ENCODE results near the gene ADIPOQ. TPM values are rescaled to one million over a fixed set of nuclear protein-coding genes. Genes with fewer than 3 reads are reported as not detected.

ADIPOQ gene
- total and polyA plus RNA-seq, 9 donors: 0.02 to 0.04 (median 0.04) TPM; not detected in 4

DNA sequence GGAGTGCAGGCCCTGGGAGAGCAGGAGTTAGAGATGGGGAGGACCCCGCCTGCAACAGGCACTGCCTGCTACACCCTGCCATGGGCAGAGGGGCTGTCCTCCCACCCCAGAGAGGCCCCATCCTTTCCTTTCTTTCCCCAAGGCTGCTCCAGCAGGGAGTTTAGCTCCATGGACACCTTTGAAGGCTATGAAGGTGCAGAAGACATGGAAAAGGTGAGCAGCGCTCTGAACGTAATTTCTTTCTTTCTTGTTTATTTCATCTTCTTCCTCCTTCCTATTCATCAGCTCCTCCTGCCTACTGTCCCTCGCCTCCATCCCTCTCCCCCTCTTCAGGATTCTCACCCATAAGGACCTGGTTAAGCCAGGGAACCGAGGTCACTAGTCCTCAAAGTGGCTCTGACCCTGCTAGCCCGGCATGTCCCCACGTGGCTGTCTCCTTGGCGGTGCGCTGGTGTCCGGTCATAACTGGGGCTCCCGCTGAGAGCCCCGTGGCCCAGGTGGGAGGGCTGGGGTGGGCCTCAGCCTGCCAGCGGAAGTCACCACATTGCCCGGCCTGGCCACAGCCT, 16.0 kb upstream of the ADIPOQ start:
- WGBS (ENCODE audit: insufficient coverage): 12% methylated on average over 8 of the region's 14 CpGs
- Histone ChIP-seq H3K4me1 (ENCODE audit: control insufficient read depth, insufficient read depth, low read length) (peaks cover 16% of the 10 kb centered on the region), H3K36me3 (ENCODE audit: control insufficient read depth, insufficient read depth, low read length) (no peaks in the 10 kb centered on the region), H3K27ac (ENCODE audit: low read length) (no peak overlapping the region), H3K9me3 (replicated peaks; ENCODE audit: control insufficient read depth, low read depth, low read length) (no peaks in the 10 kb centered on the region), H3K4me3 (ENCODE audit: low read length) (no peak overlapping the region), H3K27me3 (ENCODE audit: control insufficient read depth, insufficient read depth, low read length) (peaks cover 86% of the 10 kb centered on the region)
- DNase-seq: no peak

GRCh38 chr3:186826976-186827857, 15.3 kb upstream of the ADIPOQ start:
- WGBS (ENCODE audit: insufficient coverage): under 1% methylated on average over 70 of the region's 80 CpGs
- Histone ChIP-seq H3K9me3 (replicated peaks; ENCODE audit: control insufficient read depth, low read depth, low read length) (no peaks in the 10 kb centered on the region), H3K27me3 (ENCODE audit: control insufficient read depth, insufficient read depth, low read length) (peaks cover 88% of the 10 kb centered on the region), H3K36me3 (ENCODE audit: control insufficient read depth, insufficient read depth, low read length) (no peaks in the 10 kb centered on the region), H3K4me1 (ENCODE audit: control insufficient read depth, insufficient read depth, low read length) (peaks cover 16% of the 10 kb centered on the region), H3K27ac (ENCODE audit: low read length) (no peak overlapping the region), H3K4me3 (ENCODE audit: low read length) (peak overlapping the region; percentile 39)
- DNase-seq: peak; percentile 88

- H3K4me3 ChIP-seq (ENCODE audit: low read length): no peak overlapping the region
- no peaks in the 10 kb centered on the region for H3K9me3 ChIP-seq (replicated peaks; ENCODE audit: control insufficient read depth, low read depth, low read length)
- H3K27me3 ChIP-seq (ENCODE audit: control insufficient read depth, insufficient read depth, low read length): peaks cover 83% of the 10 kb centered on the region
- 88% methylated on average over 1 of the region's 5 CpGs for WGBS (ENCODE audit: insufficient coverage)
- DNase-seq: no peak
- H3K27ac ChIP-seq (ENCODE audit: low read length): no peak overlapping the region
- no peaks in the 10 kb centered on the region for H3K36me3 ChIP-seq (ENCODE audit: control insufficient read depth, insufficient read depth, low read length)
- peaks cover 16% of the 10 kb centered on the region for H3K4me1 ChIP-seq (ENCODE audit: control insufficient read depth, insufficient read depth, low read length)
Observed at GRCh38 chr3:186828340-186828739, 14.2 kb upstream of the ADIPOQ start.

DNA sequence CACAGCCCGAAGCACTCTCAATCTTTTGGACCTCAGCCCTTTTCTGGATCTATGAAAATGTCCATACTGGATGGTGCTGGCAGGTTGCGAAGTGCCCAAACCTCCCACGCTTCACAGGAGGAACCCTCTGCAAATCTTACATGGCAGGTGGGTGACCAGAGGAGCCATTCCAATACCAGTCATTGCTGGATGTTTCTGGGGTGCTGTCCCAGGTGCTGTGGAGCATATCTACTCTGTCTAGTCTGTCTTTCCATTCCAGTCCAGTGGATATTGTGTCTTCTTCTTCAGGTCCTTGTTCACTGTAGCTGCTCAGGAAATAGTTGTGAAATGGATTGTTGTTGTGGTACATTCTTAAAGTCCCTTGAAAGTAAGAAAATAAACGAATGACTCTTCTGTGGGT, 10.7 kb upstream of the ADIPOQ start:
- Histone ChIP-seq H3K27me3 (ENCODE audit: control insufficient read depth, insufficient read depth, low read length) (peaks cover 54% of the 10 kb centered on the region), H3K36me3 (ENCODE audit: control insufficient read depth, insufficient read depth, low read length) (no peaks in the 10 kb centered on the region), H3K4me1 (ENCODE audit: control insufficient read depth, insufficient read depth, low read length) (peaks cover 7% of the 10 kb centered on the region), H3K27ac (ENCODE audit: low read length) (no peak overlapping the region), H3K4me3 (ENCODE audit: low read length) (no peak overlapping the region), H3K9me3 (replicated peaks; ENCODE audit: control insufficient read depth, low read depth, low read length) (no peaks in the 10 kb centered on the region)
- 100% methylated on average over 2 of the region's 4 CpGs for WGBS (ENCODE audit: insufficient coverage)
- no peak for DNase-seq

DNA sequence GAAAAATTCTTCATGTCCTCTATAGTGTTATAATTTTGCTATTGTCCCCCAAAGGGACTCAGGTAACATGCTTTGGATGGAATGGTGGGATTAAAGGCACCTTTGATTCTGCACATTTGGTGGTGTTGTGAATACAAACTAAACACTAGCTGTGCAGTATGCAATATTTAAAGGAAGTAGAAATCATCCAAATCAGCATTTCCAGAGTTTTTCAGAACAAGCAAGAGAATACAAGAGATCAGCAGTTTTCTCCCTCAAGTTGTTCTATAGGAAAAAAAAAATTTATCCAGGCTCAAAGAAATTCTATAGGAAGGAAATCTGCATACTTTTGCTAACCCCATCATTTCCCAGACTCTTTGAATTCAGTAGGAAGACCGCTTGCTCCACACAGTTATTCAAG, 10.2 kb upstream of the ADIPOQ start:
- Histone ChIP-seq H3K4me1 (ENCODE audit: control insufficient read depth, insufficient read depth, low read length) (peaks cover 5% of the 10 kb centered on the region), H3K36me3 (ENCODE audit: control insufficient read depth, insufficient read depth, low read length) (no peaks in the 10 kb centered on the region), H3K4me3 (ENCODE audit: low read length) (no peak overlapping the region), H3K27me3 (ENCODE audit: control insufficient read depth, insufficient read depth, low read length) (peaks cover 50% of the 10 kb centered on the region), H3K27ac (ENCODE audit: low read length) (no peak overlapping the region), H3K9me3 (replicated peaks; ENCODE audit: control insufficient read depth, low read depth, low read length) (no peaks in the 10 kb centered on the region)
- 100% methylated on average over 1 of the region's 1 CpG for WGBS (ENCODE audit: insufficient coverage)
- DNase-seq: peak; percentile 32

GRCh38 chr3:186839874-186840641, 2.5 kb upstream of the ADIPOQ start:
- no peaks in the 10 kb centered on the region for H3K4me1 ChIP-seq (ENCODE audit: control insufficient read depth, insufficient read depth, low read length)
- WGBS (ENCODE audit: insufficient coverage): 82% methylated on average over 10 of the region's 17 CpGs
- no peaks in the 10 kb centered on the region for H3K36me3 ChIP-seq (ENCODE audit: control insufficient read depth, insufficient read depth, low read length)
- peaks cover 10% of the 10 kb centered on the region for H3K27me3 ChIP-seq (ENCODE audit: control insufficient read depth, insufficient read depth, low read length)
- DNase-seq: no peak
- no peak overlapping the region for H3K27ac ChIP-seq (ENCODE audit: low read length)
- H3K9me3 ChIP-seq (replicated peaks; ENCODE audit: control insufficient read depth, low read depth, low read length): no peaks in the 10 kb centered on the region
- no peak overlapping the region for H3K4me3 ChIP-seq (ENCODE audit: low read length)

DNA sequence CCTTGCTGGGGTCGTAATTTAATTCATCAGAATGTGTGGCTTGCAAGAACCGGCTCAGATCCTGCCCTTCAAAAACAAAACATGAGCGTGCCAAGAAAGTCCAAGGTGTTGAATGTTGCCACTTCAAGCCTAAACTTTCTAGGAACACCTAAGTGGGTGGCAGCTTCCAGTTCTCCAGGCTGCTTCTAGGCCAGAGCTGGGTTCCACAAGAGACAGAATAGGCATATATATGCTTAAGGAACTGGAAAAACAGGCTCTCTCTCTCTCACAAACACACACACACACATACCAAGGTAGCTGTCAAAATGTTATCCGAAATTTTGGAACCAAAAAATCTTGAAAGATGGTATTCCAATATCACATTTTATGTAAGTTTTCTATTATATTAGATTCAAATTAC, 890 bp upstream of the ADIPOQ start:
- Histone ChIP-seq H3K4me1 (ENCODE audit: control insufficient read depth, insufficient read depth, low read length) (no peaks in the 10 kb centered on the region), H3K36me3 (ENCODE audit: control insufficient read depth, insufficient read depth, low read length) (no peaks in the 10 kb centered on the region), H3K4me3 (ENCODE audit: low read length) (no peak overlapping the region), H3K27me3 (ENCODE audit: control insufficient read depth, insufficient read depth, low read length) (peaks cover 14% of the 10 kb centered on the region), H3K9me3 (replicated peaks; ENCODE audit: control insufficient read depth, low read depth, low read length) (no peaks in the 10 kb centered on the region), H3K27ac (ENCODE audit: low read length) (no peak overlapping the region)
- 69% methylated on average over 2 of the region's 4 CpGs for WGBS (ENCODE audit: insufficient coverage)
- no peak for DNase-seq

DNA sequence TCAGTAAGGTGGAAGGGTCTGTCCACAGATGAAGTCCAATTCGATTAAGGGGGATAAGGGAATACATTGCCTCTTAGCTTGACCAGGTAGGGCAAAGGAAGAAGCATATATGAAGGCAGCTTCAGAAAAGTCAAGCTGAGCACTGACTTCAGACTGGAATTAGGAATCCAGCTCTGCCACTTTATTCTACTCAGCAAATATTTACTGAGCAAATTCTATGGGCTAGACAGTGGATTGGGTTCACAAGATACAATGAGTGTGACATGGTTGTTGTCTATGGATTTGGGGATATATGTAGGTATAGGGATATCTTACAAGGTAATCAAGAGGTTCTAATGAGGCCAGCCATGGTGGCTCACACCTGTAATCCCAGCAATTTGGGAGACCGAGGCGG, 526 bp downstream of the ADIPOQ start:
- Histone ChIP-seq H3K36me3 (ENCODE audit: control insufficient read depth, insufficient read depth, low read length) (no peaks in the 10 kb centered on the region), H3K4me3 (ENCODE audit: low read length) (no peak overlapping the region), H3K27ac (ENCODE audit: low read length) (no peak overlapping the region), H3K9me3 (replicated peaks; ENCODE audit: control insufficient read depth, low read depth, low read length) (no peaks in the 10 kb centered on the region), H3K4me1 (ENCODE audit: control insufficient read depth, insufficient read depth, low read length) (no peaks in the 10 kb centered on the region), H3K27me3 (ENCODE audit: control insufficient read depth, insufficient read depth, low read length) (peaks cover 19% of the 10 kb centered on the region)
- 80% methylated on average over 3 of the region's 3 CpGs for WGBS (ENCODE audit: insufficient coverage)
- no peak for DNase-seq

DNA sequence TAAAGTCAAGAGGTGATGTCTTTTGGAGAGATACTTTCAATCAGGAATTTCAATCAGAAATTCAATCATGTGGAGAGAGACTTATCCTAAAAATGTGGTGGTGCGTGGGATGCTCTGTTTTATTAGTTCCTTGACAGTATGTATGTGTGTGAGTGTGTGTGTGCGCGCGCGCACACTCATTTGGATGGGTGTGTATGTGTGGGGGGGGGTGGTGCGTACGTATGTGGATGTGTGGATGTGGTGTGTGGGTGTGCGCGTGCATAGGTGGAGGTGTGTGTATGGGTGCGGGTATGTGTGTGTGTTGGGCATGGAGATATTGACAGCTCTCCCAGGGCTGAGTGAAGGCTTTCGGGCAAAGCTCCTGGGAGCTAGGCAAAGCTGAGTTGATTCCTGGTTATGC, 2.4 kb downstream of the ADIPOQ start:
- 81% methylated on average over 9 of the region's 11 CpGs for WGBS (ENCODE audit: insufficient coverage)
- Histone ChIP-seq H3K4me1 (ENCODE audit: control insufficient read depth, insufficient read depth, low read length) (no peaks in the 10 kb centered on the region), H3K27ac (ENCODE audit: low read length) (no peak overlapping the region), H3K27me3 (ENCODE audit: control insufficient read depth, insufficient read depth, low read length) (peaks cover 28% of the 10 kb centered on the region), H3K36me3 (ENCODE audit: control insufficient read depth, insufficient read depth, low read length) (no peaks in the 10 kb centered on the region), H3K4me3 (ENCODE audit: low read length) (no peak overlapping the region), H3K9me3 (replicated peaks; ENCODE audit: control insufficient read depth, low read depth, low read length) (no peaks in the 10 kb centered on the region)
- DNase-seq: no peak

DNA sequence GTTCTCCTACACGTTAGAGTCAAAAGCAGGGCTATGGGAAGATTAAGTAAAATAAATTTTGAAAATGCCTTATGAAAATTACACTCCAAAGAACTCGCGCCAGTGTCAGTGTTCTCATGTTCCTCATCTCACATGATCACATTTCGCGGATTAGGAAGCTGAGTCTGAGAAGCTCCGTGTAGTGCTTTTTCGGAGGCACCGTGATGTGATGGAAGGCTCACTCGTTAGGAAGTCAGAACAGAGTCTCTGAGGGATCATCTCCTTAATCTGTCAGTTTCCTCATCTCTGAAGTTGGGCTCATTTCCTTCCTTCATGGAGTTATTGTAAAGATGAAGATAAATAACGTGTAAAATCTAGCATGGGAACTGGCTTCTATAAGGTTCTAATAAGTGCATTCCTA, 3.2 kb downstream of the ADIPOQ start:
- H3K4me1 ChIP-seq (ENCODE audit: control insufficient read depth, insufficient read depth, low read length): no peaks in the 10 kb centered on the region
- H3K9me3 ChIP-seq (replicated peaks; ENCODE audit: control insufficient read depth, low read depth, low read length): no peaks in the 10 kb centered on the region
- DNase-seq: peak; percentile 53
- H3K27ac ChIP-seq (ENCODE audit: low read length): no peak overlapping the region
- 53% methylated on average over 6 of the region's 10 CpGs for WGBS (ENCODE audit: insufficient coverage)
- H3K4me3 ChIP-seq (ENCODE audit: low read length): no peak overlapping the region
- no peaks in the 10 kb centered on the region for H3K36me3 ChIP-seq (ENCODE audit: control insufficient read depth, insufficient read depth, low read length)
- peaks cover 28% of the 10 kb centered on the region for H3K27me3 ChIP-seq (ENCODE audit: control insufficient read depth, insufficient read depth, low read length)

Data from muscle of leg (tissue), 11 donors.